ENCODE data around the gene RAC3.

RAC3 gene

GRCh38 chr17:81990836-81991683 is 40.4 kb upstream of the RAC3 start:
- TF ChIP-seq CTCF (IDR thresholded peaks at IDR 0.05; ENCODE audit: extremely low read depth, missing control alignments): no peak

GRCh38 chr17:81991684-81992305 is 39.7 kb upstream of the RAC3 start:
- DNase-seq (ENCODE audit: low spot score): no peak
- TF ChIP-seq CTCF (IDR thresholded peaks at IDR 0.05; ENCODE audit: extremely low read depth, missing control alignments): no peak

More at GRCh38 chr17:81990836-81991683, 40.4 kb upstream of the RAC3 start:
- DNase-seq (ENCODE audit: low spot score): no peak

- TF ChIP-seq CTCF (IDR thresholded peaks at IDR 0.05; ENCODE audit: extremely low read depth, missing control alignments): no peak
- DNase-seq (ENCODE audit: low spot score): no peak
Observed at GRCh38 chr17:81992306-81993102, 39.0 kb upstream of the RAC3 start.

- no peak for TF ChIP-seq CTCF (IDR thresholded peaks at IDR 0.05; ENCODE audit: extremely low read depth, missing control alignments)
- DNase-seq (ENCODE audit: low spot score): no peak
Observed at GRCh38 chr17:81993729-81994592, 37.5 kb upstream of the RAC3 start.

GRCh38 chr17:81994593-81995462 is 36.6 kb upstream of the RAC3 start:
- TF ChIP-seq CTCF (IDR thresholded peaks at IDR 0.05; ENCODE audit: extremely low read depth, missing control alignments): no peak
- no peak for DNase-seq (ENCODE audit: low spot score)

All from GM20000 (cell line).